ENCODE results near the gene RASSF5. TPM values are rescaled to one million over a fixed set of nuclear protein-coding genes. Genes with fewer than 3 reads are reported as not detected.
"Not testable (repeated sequence)": the region's sequence is repeated elsewhere in the genome, so short reads cannot be mapped to it uniquely, and the experiment has no call there.

Gene RASSF5
- total RNA-seq, 4 donors from 2014 or later = 7.4 to 35.5 (median 10.0) TPM

- no peak for TF ChIP-seq POLR2A (IDR thresholded peaks at IDR 0.05)
- TF ChIP-seq CTCF (IDR thresholded peaks at IDR 0.05) = no peak
- H3K4me1 ChIP-seq = peaks cover 0 to 60% (median 36%) of the 10 kb centered on the region in 4 donors
Measured at GRCh38 chr1:206580438-206581113, 73.2 kb downstream of the RASSF5 start.

GRCh38 chr1:206581114-206581497 lies 73.8 kb downstream of the RASSF5 start:
- not testable (repeated sequence) for H3K27me3 ChIP-seq, H3K4me3 ChIP-seq, H3K9me3 ChIP-seq, DNase-seq
- peaks cover 0 to 18% (median 0%) of the 10 kb centered on the region in 3 donors for H3K36me3 ChIP-seq
- H3K27ac ChIP-seq = peak overlapping the region; percentile 70 to 84 (median 79)
- peaks cover 0 to 55% (median 33%) of the 10 kb centered on the region in 4 donors for H3K4me1 ChIP-seq

More at GRCh38 chr1:206580438-206581113, 73.2 kb downstream of the RASSF5 start:
- no peak for DNase-seq
- H3K27ac ChIP-seq = peak overlapping the region; percentile 70 to 84 (median 79)
- H3K9me3 ChIP-seq = no peaks in the 10 kb centered on the region
- peak overlapping the region in 1 of 4 donors; percentile 18 for H3K4me3 ChIP-seq
- H3K36me3 ChIP-seq = peaks cover 0 to 14% (median 0%) of the 10 kb centered on the region in 3 donors
- no peaks in the 10 kb centered on the region for H3K27me3 ChIP-seq

- peak overlapping the region; percentile 36 to 84 (median 74) for H3K27ac ChIP-seq
- peaks cover 0 to 50% (median 33%) of the 10 kb centered on the region in 4 donors for H3K4me1 ChIP-seq
- DNase-seq = peak in 2 of 3 donors; percentile 72 to 83
- no peaks in the 10 kb centered on the region for H3K9me3 ChIP-seq
- peaks cover 0 to 23% (median 0%) of the 10 kb centered on the region in 3 donors for H3K36me3 ChIP-seq
- H3K27me3 ChIP-seq = no peaks in the 10 kb centered on the region
- no peak overlapping the region for H3K4me3 ChIP-seq
- no peak for TF ChIP-seq CTCF (IDR thresholded peaks at IDR 0.05)
- no peak for TF ChIP-seq POLR2A (IDR thresholded peaks at IDR 0.05)
Measured at GRCh38 chr1:206581571-206581981, 74.2 kb downstream of the RASSF5 start.

GRCh38 chr1:206582537-206582936 lies 75.2 kb downstream of the RASSF5 start:
- H3K4me3 ChIP-seq = no peak overlapping the region
- peak overlapping the region in 3 of 4 donors; percentile 36 to 83 (median 65) for H3K27ac ChIP-seq
- peaks cover 0 to 30% (median 0%) of the 10 kb centered on the region in 3 donors for H3K36me3 ChIP-seq
- peaks cover 0 to 42% (median 30%) of the 10 kb centered on the region in 4 donors for H3K4me1 ChIP-seq
- no peak for DNase-seq
- no peaks in the 10 kb centered on the region for H3K9me3 ChIP-seq
- no peaks in the 10 kb centered on the region for H3K27me3 ChIP-seq
- TF ChIP-seq CTCF (IDR thresholded peaks at IDR 0.05) (no peak), POLR2A (IDR thresholded peaks at IDR 0.05) (no peak)

- TF ChIP-seq POLR2A (IDR thresholded peaks at IDR 0.05) (no peak), CTCF (IDR thresholded peaks at IDR 0.05) (no peak)
- Histone ChIP-seq H3K27ac (peak overlapping the region in 1 of 4 donors; percentile 83), H3K27me3 (no peaks in the 10 kb centered on the region), H3K9me3 (no peaks in the 10 kb centered on the region), H3K4me1 (peaks cover 0 to 39% (median 28%) of the 10 kb centered on the region in 4 donors), H3K36me3 (peaks cover 0 to 36% (median 0%) of the 10 kb centered on the region in 3 donors), H3K4me3 (no peak overlapping the region)
- DNase-seq = no peak
Measured at GRCh38 chr1:206582971-206583706, 75.8 kb downstream of the RASSF5 start.

Data from Peyer's patch (tissue), 4 donors.